HEK293T (cell line): ENCODE measurements around the gene MFSD6.

ENCODE experiments used
- CTCF ChIA-PET: fragments of 350-600 bp; formaldehyde crosslinking; extraction: SDS; loops from one replicate; lab custom pipeline; 2021; ENCODE audit warnings: antibody characterized with exemption, inconsistent platforms; lab: Yijun Ruan, JAX
- POLR2A ChIA-PET: fragments of 350-600 bp; formaldehyde crosslinking; extraction: SDS; loops from one replicate; lab custom pipeline; 2020; ENCODE audit warnings: antibody characterized with exemption, inconsistent platforms; lab: Yijun Ruan, JAX
- DNase-seq: peaks from one replicate; pipeline ENCODE4 v3.0.0; 2012; ENCODE audit warnings: mixed read lengths; ENCODE audit errors: extremely low spot score
- ARNT ChIP-seq: fragments of 450-650 bp; IDR thresholded peaks from 2 replicates; pipeline ENCODE4 v1.6.1; 2017; ENCODE audit warnings: mild to moderate bottlenecking
- BHLHE40 ChIP-seq: fragments of 450-650 bp; IDR thresholded peaks from 2 replicates; pipeline ENCODE4 v1.6.1; 2016; ENCODE audit warnings: mild to moderate bottlenecking, moderate library complexity, borderline replicate concordance
- CTBP1 ChIP-seq: fragments of 450-650 bp; IDR thresholded peaks from 2 replicates; pipeline ENCODE4 v1.6.1; 2016; ENCODE audit warnings: borderline replicate concordance
- ELF4 ChIP-seq: fragments of 450-650 bp; IDR thresholded peaks from 2 replicates; pipeline ENCODE4 v1.6.1; 2017; ENCODE audit warnings: antibody characterized with exemption
- FOXA1 ChIP-seq: fragments of 450-650 bp; IDR thresholded peaks from 2 replicates; pipeline ENCODE4 v1.6.1; 2016; ENCODE audit warnings: mild to moderate bottlenecking
- FOXK2 ChIP-seq: fragments of 450-650 bp; IDR thresholded peaks from 2 replicates; pipeline ENCODE4 v1.6.1; 2016; ENCODE audit warnings: mild to moderate bottlenecking
- FOXM1 ChIP-seq: fragments of 450-650 bp; IDR thresholded peaks from 2 replicates; pipeline ENCODE4 v1.6.1; 2017; ENCODE audit warnings: mild to moderate bottlenecking, borderline replicate concordance
- HDGF ChIP-seq: fragments of 450-650 bp; IDR thresholded peaks from 2 replicates; pipeline ENCODE4 v1.6.1; 2017; ENCODE audit warnings: antibody characterized with exemption, borderline replicate concordance
- L3MBTL2 ChIP-seq: fragments of 450-650 bp; conservative IDR thresholded peaks from 2 replicates; pipeline ENCODE4 v1.6.1; 2016; ENCODE audit warnings: mild to moderate bottlenecking
- LEF1 ChIP-seq: fragments of 450-650 bp; IDR thresholded peaks from 2 replicates; pipeline ENCODE4 v1.6.1; 2017; ENCODE audit warnings: mild to moderate bottlenecking, borderline replicate concordance
- NFRKB ChIP-seq: fragments of 450-650 bp; IDR thresholded peaks from 2 replicates; pipeline ENCODE4 v1.6.1; 2016; ENCODE audit warnings: mild to moderate bottlenecking, moderate library complexity
- PKNOX1 ChIP-seq: fragments of 450-650 bp; IDR thresholded peaks from 2 replicates; pipeline ENCODE4 v1.6.1; 2016
- SP1 ChIP-seq: fragments of 450-650 bp; IDR thresholded peaks from 2 replicates; pipeline ENCODE4 v1.6.1; 2017
- SUZ12 ChIP-seq: fragments of 450-650 bp; IDR thresholded peaks from 2 replicates; pipeline ENCODE4 v1.6.1; 2016; ENCODE audit warnings: mild to moderate bottlenecking
- TARDBP ChIP-seq: fragments of 450-650 bp; IDR thresholded peaks from 2 replicates; pipeline ENCODE4 v1.6.1; 2016
- ZNF384 ChIP-seq: fragments of 450-650 bp; IDR thresholded peaks from 2 replicates; pipeline ENCODE4 v1.6.1; 2016

MFSD6 gene

GRCh38 chr2:190470256-190470826 lies 62.2 kb downstream of the MFSD6 start:
- POLR2A ChIA-PET, result no interaction called here
- CTCF ChIA-PET, result no interaction called here
- no peak for TF ChIP-seq PKNOX1
- no peak for TF ChIP-seq NFRKB
- TF ChIP-seq SUZ12, result no peak
- no peak for TF ChIP-seq FOXM1
- TF ChIP-seq TARDBP, result no peak
- no peak for TF ChIP-seq CTBP1
- no peak for TF ChIP-seq FOXA1
- TF ChIP-seq HDGF, result no peak
- TF ChIP-seq SP1, result no peak
- no peak for TF ChIP-seq ARNT
- TF ChIP-seq L3MBTL2, result no peak
- TF ChIP-seq BHLHE40, result no peak
- no peak for TF ChIP-seq FOXK2
- no peak for TF ChIP-seq ELF4
- no peak for TF ChIP-seq ZNF384
- TF ChIP-seq LEF1, result no peak
- no peak for DNase-seq

GRCh38 chr2:190477661-190478454 lies 69.7 kb downstream of the MFSD6 start:
- ChIA-PET CTCF (no interaction called here), POLR2A (no interaction called here)
- TF ChIP-seq ZNF384, result no peak
- no peak for TF ChIP-seq PKNOX1
- TF ChIP-seq L3MBTL2, result no peak
- no peak for TF ChIP-seq HDGF
- TF ChIP-seq FOXK2, result no peak
- TF ChIP-seq ARNT, result no peak
- TF ChIP-seq BHLHE40, result no peak
- TF ChIP-seq SP1, result no peak
- TF ChIP-seq FOXM1, result no peak
- TF ChIP-seq NFRKB, result no peak
- TF ChIP-seq TARDBP, result no peak
- no peak for TF ChIP-seq LEF1
- no peak for TF ChIP-seq CTBP1
- no peak for TF ChIP-seq SUZ12
- no peak for TF ChIP-seq FOXA1
- TF ChIP-seq ELF4, result no peak
- no peak for DNase-seq

GRCh38 chr2:190478572-190479195 lies 70.5 kb downstream of the MFSD6 start:
- TF ChIP-seq TARDBP (no peak), PKNOX1 (no peak), ARNT (no peak), SUZ12 (no peak), FOXM1 (no peak), ELF4 (no peak), NFRKB (no peak), FOXK2 (no peak), BHLHE40 (no peak), CTBP1 (no peak), HDGF (no peak), ZNF384 (no peak), LEF1 (no peak), SP1 (no peak), L3MBTL2 (no peak), FOXA1 (no peak)
- ChIA-PET CTCF (no interaction called here), POLR2A (no interaction called here)
- DNase-seq, result no peak

- no peak for DNase-seq
- TF ChIP-seq PKNOX1 (no peak), SP1 (no peak), FOXM1 (no peak), NFRKB (no peak), ZNF384 (no peak), L3MBTL2 (no peak), LEF1 (no peak), ARNT (no peak), FOXA1 (no peak), SUZ12 (no peak), HDGF (no peak), FOXK2 (no peak), ELF4 (no peak), CTBP1 (no peak), TARDBP (no peak)
- CTCF ChIA-PET, result no interaction called here
- POLR2A ChIA-PET, result no interaction called here
These were observed 73.2 kb downstream of the MFSD6 start for GRCh38 chr2:190481339-190481738.
